Measurements from ENCODE around the gene IL2RG.

DNA sequence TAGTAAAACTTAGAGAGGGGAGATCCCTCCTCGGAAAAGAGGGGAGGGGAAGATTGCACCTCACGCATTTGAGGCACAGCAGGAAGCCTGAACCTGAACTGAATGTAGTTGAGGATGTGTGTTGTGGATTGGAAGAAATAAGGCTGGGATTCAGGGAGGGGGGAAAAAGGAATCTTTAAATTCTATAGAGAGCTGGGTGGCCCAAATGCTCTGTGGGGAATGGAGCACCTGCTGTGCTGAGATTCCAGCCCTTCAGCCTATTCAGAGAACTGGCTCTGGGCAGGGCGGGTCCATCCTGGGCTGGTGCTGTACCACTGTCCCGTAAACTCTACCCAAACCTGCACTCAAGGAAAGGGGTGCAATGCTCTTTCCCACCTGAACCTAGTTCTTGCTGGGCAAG, 11.6 kb downstream of the IL2RG start:
- TF ChIP-seq, protein P1, sequence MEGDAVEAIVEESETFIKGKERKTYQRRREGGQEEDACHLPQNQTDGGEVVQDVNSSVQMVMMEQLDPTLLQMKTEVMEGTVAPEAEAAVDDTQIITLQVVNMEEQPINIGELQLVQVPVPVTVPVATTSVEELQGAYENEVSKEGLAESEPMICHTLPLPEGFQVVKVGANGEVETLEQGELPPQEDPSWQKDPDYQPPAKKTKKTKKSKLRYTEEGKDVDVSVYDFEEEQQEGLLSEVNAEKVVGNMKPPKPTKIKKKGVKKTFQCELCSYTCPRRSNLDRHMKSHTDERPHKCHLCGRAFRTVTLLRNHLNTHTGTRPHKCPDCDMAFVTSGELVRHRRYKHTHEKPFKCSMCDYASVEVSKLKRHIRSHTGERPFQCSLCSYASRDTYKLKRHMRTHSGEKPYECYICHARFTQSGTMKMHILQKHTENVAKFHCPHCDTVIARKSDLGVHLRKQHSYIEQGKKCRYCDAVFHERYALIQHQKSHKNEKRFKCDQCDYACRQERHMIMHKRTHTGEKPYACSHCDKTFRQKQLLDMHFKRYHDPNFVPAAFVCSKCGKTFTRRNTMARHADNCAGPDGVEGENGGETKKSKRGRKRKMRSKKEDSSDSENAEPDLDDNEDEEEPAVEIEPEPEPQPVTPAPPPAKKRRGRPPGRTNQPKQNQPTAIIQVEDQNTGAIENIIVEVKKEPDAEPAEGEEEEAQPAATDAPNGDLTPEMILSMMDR (optimal IDR thresholded peaks at IDR 0.05 in 1 of 3, IDR thresholded peaks at IDR 0.05 in 1 of 3, conservative IDR thresholded peaks at IDR 0.05 in 1 of 3; ENCODE audit: extremely low read depth in 1 of 3, insufficient read depth in 2 of 3, low read length in 3 of 3) = no peak
- no peak for TF ChIP-seq EZH2 (IDR thresholded peaks at IDR 0.05; ENCODE audit: low read length)

Data from keratinocyte (primary cell).